ENCODE results near the gene SRPK2.

Gene SRPK2

GRCh38 chr7:105118612-105119600 lies 269.8 kb downstream of the SRPK2 start:
- no peak for TF ChIP-seq CTCF (conservative IDR thresholded peaks at IDR 0.05; ENCODE audit: low read depth, low read length)
- no peak for DNase-seq (ENCODE audit: low read depth)

GRCh38 chr7:105112440-105113418 lies 276.0 kb downstream of the SRPK2 start:
- no peak overlapping the region for H3K4me3 ChIP-seq (ENCODE audit: low read length)
- no peak for DNase-seq (ENCODE audit: low read depth)
- no peak for TF ChIP-seq CTCF (conservative IDR thresholded peaks at IDR 0.05; ENCODE audit: low read depth, low read length)

More at GRCh38 chr7:105118612-105119600, 269.8 kb downstream of the SRPK2 start:
- H3K4me3 ChIP-seq (ENCODE audit: low read length) = no peak overlapping the region

GRCh38 chr7:105107458-105107857 lies 281.3 kb downstream of the SRPK2 start:
- H3K4me3 ChIP-seq (ENCODE audit: low read length) = no peak overlapping the region
- TF ChIP-seq CTCF (conservative IDR thresholded peaks at IDR 0.05; ENCODE audit: low read depth, low read length) = no peak
- DNase-seq (ENCODE audit: low read depth) = no peak

GRCh38 chr7:105106473-105106872 lies 282.2 kb downstream of the SRPK2 start:
- no peak for DNase-seq (ENCODE audit: low read depth)
- no peak overlapping the region for H3K4me3 ChIP-seq (ENCODE audit: low read length)
- TF ChIP-seq CTCF (conservative IDR thresholded peaks at IDR 0.05; ENCODE audit: low read depth, low read length) = no peak

- no peak for TF ChIP-seq CTCF (conservative IDR thresholded peaks at IDR 0.05; ENCODE audit: low read depth, low read length)
- no peak overlapping the region for H3K4me3 ChIP-seq (ENCODE audit: low read length)
- DNase-seq (ENCODE audit: low read depth) = no peak
These were observed 283.1 kb downstream of the SRPK2 start for GRCh38 chr7:105105579-105105978.

GRCh38 chr7:105102557-105103352 lies 286.0 kb downstream of the SRPK2 start:
- no peak for DNase-seq (ENCODE audit: low read depth)
- no peak for TF ChIP-seq CTCF (conservative IDR thresholded peaks at IDR 0.05; ENCODE audit: low read depth, low read length)
- no peak overlapping the region for H3K4me3 ChIP-seq (ENCODE audit: low read length)

Data from retinal pigment epithelial cell (primary cell).